SK-N-MC (cell line): Measurements from ENCODE around the gene ATP6V1G1.

Experiments used
- EZH2 ChIP-seq: fragments of 200-600 bp; sonication (generic); IDR thresholded peaks from one replicate; pipeline ENCODE4 v1.6.1; 2017; ENCODE audit warnings: antibody characterized with exemption
- FOXP2 ChIP-seq: optimal IDR thresholded peaks from 2 replicates; pipeline ENCODE3; 2011; ENCODE audit warnings: mild to moderate bottlenecking, moderate library complexity; ENCODE audit not compliant: insufficient read depth; ENCODE audit errors: extremely low read length, control extremely low read depth
- POLR2AphosphoS5 ChIP-seq: IDR thresholded peaks from 2 replicates; pipeline ENCODE4 v1.6.1; 2012; ENCODE audit warnings: mild to moderate bottlenecking, low read depth, low read length, borderline replicate concordance

GRCh38 chr9:114606597-114607207 lies 19.1 kb downstream of the ATP6V1G1 start:
- TF ChIP-seq FOXP2 (no peak), EZH2 (no peak), POLR2AphosphoS5 (no peak)
